ENCODE data around the gene UMAD1.

The UMAD1 gene

DNA sequence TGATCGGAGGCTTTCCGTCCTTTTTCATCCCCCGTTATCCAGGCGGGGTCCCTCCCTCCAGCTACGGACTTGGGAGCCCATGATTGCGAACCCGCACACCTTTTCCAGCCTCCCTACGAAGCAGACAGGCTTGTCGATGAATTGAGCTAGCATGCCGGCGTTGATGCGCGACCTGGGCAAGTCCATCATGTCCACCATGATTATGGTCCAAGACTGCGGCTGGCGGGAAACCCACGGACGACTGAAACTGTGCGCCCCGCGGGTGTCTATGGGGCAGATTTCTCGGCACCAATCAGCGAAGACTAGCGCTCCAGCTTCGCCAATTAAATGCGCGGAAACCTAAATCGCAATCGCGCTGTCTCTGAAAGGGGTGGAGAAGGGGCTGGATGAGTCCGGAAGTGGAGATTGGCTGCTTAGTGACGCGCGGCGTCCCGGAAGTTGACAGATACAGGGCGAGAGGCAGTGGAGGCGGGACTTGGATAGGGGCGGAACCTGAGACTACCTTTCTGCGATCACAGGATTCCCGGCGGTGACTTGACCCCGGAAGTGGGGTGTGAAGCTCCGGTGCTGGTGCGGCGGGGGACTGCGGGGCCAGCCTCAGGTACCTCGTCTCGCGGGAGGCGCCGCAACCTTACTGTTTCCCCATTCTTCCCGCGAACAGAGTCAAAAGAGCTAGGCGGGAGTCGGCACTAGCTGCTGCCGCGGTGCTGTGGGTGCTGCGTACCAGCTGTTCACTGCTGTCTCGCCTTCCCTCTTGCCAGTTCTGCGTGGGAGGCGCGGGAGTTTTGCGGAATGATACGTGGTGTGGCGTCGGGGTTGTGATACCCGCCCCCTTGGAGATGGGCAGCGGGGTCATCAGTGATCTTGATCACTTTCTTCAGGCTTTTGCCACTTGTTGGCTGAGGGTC is at the start of gene UMAD1:
UMAD1 (plus strand) TSS at position 532 of the 908 bp plus-strand sequence. CDS start 32,620 bp downstream, outside the sequence.
- DNase-seq (ENCODE audit: low spot score) = peak; percentile 89

DNA sequence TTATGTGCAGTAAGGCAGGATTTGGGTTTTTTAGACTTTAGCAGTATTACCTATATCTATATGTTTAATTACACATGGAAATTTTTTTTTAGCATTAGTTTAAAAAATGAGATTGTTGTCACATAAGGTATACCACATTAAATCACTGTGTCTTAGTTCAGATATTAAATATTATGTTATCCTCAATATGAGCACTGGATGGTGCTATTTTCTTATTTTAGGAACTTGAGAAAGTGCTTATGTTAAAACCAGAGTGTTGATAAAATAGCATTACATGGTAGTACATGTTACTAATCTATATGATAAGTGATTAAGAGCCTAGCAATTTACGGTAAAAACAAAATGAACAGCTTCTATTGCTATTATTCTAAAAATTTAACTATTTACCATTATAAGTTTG is 45.1 kb upstream of the UMAD1 start:
- no peak for DNase-seq (ENCODE audit: low spot score)

DNA sequence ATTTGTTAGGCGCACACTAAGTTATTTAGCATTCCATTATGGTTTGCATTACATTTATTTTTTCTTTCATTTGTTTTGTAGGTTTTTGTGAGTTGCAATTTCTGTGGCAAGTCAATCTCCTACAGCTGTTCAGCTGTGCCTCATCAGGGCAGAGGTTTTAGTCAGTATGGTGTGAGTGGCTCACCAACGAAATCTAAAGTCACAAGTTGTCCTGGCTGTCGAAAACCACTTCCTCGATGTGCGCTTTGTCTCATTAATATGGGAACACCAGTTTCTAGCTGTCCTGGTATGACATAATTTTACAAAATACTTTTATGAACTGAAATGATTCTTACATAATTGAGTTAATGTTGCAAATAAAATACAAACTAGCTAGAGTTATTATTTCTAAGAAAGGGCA is 44.4 kb upstream of the UMAD1 start:
- DNase-seq (ENCODE audit: low spot score) = no peak

DNA sequence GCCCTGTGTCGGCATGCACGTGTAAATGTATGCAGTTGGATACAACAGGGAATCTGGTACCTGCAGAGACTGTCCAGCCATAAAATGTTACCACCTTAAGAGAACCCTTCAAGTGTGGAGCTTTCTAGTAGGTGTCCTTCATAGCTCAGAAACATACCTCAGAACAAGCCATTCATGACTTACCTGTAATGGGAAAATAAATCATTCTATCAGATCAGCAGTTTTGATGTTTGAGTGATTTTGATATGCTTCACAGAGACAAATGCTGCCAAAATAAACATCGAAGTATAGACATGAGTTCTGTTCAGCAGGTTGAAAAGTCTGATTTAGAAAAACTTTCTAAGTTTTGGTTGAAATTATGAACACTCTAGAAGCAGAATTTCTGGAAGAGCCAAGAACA is 33.5 kb upstream of the UMAD1 start:
- no peak for DNase-seq (ENCODE audit: low spot score)

DNA sequence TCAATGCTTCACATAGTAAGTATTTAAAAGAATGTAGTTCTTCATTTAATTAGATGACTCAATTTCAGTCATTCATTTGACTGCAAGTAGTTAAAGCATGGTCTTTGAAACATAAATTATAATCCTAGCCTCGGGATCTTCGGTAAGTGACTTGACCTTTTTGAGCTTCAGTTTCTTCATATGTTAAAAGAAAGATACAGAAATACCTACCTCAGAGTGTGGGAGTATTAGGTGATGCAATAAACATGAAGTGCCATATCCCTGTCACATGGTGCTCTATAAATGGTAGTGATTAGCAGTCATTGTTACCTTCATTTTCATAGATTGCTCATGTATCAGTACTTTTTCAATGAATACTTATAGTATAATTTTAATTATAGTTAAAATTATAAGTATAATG is 31.2 kb upstream of the UMAD1 start:
- no peak for DNase-seq (ENCODE audit: low spot score)

DNA sequence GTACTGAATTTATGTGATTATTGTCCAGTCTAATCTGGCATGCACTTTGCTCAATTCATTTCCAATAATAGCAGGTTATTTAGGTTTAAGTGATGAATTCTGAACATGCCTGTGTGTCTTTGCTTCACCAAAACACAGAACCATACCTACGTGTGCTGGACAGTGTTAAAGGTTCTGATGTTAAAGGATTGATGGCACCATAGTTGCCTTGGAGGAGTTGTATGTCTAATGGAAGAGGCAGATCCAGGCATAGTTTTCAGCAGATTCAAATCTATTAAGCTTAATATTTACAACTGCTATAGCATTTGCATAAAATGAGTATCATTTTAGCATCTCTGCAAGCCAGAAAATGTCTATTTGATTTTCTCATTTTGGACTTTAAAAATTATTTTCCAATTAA is 28.0 kb upstream of the UMAD1 start:
- DNase-seq (ENCODE audit: low spot score) = no peak

DNA sequence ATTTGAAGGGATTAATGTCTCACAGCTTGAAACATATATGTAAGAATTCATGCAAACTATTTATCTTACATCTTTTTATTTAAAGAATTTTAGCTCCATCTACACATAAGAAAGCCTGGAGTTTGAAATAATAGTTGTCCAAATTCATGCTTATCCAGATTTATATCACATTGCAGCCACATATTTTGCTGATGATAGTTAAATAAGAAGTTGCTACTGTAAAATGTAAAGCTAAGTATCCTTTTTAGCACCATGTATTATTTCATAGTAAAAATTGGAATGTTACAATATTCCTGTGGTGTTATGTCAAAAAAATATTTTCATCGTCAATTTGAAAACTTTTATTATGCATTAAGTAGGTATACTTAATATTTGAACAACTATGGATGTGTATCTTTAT is 27.3 kb upstream of the UMAD1 start:
- no peak for DNase-seq (ENCODE audit: low spot score)

DNA sequence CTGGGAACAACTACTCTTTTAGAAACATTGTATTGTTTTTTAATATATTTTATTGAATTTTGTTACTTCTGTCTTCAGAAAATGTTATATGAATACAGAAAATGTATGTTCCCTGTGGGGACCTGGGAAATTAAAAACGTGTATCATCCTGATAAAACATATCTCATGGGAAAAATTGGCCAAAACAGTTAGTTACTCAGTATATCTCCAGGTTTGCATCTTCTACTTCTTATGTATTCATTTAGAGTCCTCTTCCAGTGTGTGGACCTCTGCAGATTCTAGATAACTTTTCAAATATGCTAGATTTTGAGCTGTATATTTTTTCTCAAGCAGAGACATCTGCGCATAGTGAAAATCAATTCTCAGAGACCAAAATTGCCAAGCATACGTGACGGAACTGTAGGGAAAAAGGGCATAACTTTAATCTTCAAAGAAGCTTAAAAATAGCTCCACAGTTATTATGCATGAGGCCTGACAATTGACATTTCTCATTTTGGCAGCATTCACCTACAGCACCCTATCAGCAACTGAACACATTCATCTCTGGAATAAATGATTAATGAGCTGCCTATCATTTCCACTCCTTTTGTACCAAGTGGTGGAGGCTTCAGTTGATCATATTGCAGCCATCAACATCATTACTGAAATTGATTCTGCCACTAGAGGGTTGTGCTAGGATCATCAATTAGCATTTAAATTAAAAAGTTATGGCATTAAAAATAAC is 26.4 kb upstream of the UMAD1 start:
- DNase-seq (ENCODE audit: low spot score) = no peak

DNA sequence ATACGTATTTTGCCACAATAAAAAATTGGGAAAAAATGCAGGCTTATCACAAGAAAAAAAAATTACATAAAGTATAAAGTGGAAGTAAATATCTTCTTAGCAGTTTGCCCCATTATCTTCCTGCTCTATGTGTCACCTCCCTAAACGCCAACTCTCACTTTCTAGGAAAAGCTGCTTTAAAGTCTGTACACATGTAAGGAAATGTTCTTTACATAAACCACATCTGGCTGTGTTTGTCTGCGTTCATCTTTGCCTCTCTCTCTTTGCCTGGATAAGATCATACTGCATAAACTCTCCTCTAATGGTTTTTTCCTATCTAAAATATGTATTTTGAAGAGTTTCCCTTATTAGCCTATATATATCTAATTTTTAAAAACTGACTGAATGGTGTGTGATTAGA is 23.0 kb upstream of the UMAD1 start:
- DNase-seq (ENCODE audit: low spot score) = no peak

DNA sequence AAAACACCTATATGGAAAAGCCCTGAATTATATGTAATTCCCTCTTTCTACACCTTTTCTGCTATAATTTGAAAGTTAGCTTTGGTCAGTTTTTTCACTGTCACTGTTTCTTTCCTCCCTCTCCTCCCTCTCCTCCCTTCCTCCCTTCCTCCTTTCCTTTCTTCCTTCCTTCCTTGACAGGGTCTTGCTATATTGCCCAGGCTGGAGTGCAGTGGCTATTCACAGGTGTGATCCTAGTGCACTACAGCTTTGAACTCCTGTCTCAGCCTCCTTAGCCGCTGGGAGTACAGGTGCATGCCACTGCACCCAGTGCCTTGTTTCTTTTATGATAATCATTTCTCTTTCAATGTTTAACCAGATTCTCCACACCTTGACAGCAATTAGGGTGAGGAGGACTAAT is 22.1 kb upstream of the UMAD1 start:
- no peak for DNase-seq (ENCODE audit: low spot score)

DNA sequence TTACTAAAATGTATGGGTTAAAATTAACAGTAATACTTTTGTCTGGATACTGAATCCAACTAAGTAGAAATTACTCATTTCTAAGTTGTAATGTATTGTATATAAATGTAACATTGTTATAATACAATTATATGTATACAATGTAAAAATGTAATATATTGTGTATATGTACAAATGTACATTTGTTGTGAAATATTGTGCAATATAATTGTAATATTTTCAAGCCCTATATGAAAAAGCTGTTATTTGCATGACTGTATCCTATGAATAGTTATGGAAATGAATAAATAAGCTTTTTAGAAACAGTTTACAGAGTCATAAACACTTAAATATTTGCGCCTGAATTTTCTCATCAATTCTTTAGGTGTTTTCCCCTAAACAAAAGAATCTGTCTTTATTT is 20.3 kb upstream of the UMAD1 start:
- no peak for DNase-seq (ENCODE audit: low spot score)

DNA sequence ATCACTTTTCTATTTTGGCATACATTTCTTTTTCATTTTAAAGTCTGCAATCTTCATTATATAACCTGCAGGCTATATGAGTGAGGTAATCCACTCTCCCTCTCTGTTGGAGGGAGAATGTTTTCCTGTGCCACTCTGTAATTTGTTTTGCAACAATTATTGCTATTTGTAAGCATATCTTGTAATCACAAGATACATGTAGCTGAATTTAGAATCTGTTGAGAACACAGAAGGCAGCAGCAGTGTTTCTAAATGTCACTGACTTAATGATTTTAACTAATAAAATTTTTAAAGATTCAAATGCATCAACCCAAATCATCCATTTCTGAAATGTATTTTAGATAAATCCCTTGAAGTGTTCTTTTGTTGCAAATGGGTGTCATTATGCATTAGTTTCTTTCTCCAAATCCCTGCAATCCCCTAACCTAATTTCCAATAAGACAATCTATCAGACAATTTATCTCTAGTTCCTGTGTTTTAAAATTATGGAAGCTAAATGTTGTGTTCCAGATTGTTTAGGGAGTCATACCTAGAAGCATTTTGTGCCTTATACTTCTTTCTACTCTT is 19.8 kb upstream of the UMAD1 start:
- no peak for DNase-seq (ENCODE audit: low spot score)

DNA sequence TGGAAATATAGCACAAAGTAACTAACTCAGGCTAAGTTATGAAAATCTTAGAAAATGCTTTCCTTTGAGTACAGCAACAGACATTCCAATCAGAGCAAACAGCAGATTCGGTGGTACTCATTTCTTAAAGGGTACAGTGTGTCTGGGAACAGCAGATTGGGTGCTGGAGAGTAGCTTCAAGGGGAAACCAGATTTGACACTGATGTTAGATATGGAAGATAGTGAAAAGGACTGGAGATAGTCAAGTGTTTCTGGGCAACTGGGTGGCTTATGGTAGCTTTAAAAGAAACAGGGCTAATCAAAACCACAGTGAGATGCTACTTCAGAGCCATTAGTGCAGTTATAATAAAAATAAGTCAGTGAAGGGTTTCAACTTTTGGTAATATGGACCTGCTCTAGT is 12.1 kb upstream of the UMAD1 start:
- DNase-seq (ENCODE audit: low spot score) = no peak

DNA sequence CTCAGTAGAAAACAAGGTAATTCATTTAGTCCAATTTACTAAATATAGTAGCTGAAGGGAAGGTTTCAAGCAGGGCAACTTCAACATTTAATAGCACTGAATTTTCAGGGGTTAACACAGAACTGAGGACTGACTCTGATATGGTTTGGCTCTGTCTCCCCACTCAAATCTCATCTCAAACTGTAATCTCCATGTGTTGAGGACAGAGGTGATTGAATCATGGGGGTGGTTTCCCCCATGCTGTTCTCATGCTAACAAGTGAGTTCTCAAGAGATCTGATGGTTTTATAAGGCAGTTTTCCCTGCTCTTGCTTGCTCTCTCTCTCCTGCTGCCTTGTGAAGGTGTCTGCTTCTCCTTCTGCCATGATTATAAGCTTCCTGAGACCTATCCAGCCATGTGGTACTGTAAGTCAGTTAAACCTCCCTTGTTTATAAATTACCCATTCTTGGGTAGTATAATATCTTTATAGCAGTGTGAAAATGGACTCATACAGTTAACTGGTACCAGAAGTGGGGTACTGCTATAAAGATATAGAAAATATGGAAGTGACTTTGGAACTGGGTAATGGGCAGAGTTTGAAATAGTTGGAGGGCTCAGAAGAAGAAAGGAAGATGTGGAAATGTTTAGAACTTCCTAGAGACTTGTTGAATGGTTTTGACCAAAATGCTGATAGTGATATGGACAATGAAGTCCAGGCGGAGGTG is 9.8 kb upstream of the UMAD1 start:
- no peak for DNase-seq (ENCODE audit: low spot score)

DNA sequence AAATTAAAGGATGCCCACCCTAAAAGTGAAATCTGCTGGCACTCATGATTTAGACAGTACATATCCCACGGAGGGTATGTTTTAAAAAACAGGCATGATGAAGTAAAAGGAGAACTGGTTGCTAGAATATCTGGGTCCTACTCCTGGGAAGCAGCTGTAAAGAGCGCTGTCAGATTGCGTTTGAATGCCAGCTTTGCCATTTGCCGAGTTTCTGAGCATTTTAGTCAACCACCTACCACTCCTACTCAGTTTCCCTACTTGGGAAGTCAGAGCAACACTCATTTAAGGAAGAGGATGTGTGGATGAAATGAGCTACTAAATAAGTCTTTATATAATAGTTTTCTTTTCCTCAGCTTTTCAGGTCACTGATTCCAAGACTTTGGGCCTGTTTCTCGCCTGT is 1.1 kb upstream of the UMAD1 start:
- no peak for DNase-seq (ENCODE audit: low spot score)

DNA sequence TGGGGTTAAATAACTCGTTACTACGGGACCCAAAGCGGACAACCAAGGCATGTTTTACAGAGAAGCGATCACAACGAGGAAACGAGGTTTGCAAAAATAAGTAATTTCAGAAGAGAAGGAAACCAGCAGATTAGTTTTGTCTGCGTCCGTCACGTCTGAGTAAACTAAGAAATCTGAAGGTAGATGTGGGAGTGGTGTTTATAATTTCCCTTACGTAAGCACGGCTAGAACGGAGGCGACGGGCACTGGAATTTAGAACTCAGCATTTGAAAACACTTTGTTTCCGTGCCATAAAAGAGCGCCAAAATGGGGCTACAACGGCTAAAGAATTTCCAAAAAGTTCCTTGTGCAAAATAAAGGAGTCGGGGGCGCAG is 718 bp upstream of the UMAD1 start:
- no peak for DNase-seq (ENCODE audit: low spot score)

DNA sequence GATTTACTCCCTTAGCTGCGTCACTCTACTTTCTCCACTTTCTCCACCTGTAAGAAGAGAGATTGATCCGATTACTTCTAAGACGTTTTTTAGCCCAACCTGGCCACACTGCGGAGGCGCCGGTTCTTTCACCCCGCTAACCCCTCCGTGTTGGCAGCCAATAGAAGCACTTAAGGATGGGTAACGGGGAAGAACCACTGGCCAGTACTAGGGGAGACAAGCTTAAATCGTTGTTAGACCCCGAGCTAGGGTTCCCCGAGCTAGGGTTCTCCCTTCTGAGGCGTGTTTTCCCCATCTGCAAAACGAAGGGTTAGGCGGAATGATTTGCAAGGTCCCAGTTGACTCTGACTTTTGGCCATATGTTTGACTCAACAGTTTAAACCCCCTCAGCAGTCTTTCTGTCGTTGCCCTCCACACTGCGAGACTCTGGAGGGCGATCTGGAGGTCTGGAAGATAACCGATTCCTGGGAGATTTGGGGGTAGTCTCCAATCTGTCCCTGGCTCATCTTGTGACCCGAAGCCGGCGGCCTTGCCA is 644 bp downstream of the UMAD1 start:
- no peak for DNase-seq (ENCODE audit: low spot score)

DNA sequence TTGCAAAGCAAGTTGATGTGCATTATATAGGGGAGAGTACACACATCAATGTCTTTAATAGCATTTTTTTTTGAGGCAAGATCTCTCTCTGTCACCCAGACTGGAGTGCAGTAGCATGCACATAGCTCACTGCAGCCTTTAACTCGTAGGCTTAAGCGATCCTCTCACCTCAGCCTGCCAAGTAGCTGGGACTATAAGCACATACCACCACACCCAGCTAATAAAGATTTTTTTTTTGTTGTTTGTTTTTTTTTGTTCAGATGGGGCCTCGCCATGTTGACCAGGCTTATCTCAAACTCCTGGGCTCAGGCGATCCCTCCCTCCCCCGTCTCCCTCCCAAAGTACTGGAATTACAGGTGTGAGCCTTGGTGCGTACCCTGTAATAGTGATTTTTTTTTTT is 1.5 kb downstream of the UMAD1 start:
- no peak for DNase-seq (ENCODE audit: low spot score)

DNA sequence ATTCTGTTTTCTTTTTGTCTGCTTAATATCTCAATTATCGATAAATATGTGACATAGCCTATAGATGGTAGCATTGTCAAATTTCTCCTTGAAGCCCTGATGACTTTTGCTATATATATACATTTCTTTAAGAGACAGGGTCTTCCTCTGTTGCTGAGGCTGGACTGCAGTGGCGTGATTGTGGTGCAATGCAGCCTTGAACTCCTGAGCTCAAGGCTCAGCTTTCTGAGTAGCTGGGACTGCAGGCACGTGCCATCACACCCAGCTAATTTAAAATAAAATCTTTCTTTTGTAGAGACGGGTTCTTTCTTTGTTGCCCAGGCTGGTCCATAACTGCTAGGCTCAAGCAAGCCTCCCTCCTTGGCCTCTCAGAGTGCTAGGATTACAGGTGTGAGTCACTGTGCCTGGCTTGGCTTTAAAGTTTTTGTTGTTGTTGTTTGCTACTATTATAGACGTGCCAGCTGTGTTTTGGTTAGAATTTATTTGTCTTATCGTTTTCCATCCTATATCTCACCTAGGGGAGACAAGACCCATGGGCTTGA is 7.0 kb downstream of the UMAD1 start:
- no peak for DNase-seq (ENCODE audit: low spot score)

DNA sequence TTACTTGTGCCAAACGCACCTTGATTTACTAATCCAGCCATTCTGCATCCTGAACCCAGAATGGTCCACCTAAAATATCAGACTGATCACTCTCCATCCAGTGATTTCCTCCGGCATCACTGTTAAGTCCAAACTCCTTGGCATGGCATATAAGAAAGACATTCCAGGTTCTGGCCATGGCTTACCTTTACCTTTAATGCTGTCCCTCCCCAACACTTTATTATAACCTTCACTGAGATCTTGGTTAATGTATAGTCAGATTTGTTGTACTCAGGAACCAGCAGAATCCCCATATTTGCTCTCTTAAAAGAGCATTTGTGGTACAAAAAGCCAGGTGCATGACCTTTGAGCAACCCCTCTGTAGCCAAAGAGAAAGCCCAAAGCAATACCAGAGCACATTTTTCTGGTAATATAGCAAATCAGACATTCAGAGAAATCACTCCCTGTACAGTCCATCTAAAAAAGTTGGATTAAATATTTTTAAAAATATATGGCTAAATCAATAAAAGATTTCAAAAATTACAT is 10.2 kb downstream of the UMAD1 start:
- no peak for DNase-seq (ENCODE audit: low spot score)

DNA sequence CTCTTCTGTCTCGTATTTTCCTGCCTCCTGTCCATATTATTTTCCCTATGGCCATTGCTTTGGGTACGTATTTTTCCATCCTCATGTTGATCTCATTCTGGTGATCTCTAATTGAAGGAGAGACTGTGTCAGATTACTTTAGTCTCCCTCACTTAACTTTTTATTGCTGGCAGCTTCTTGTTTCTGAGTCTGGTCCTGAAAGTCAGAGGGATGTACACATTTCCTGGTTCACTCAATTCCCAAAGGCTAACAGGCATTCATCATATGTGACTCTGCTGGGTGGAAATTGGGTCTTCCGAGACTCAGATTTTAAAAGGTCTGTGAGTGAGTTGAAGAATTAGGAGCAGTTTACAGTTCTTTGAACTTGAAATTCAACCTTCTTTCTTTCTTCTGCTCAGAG is 10.9 kb downstream of the UMAD1 start:
- no peak for DNase-seq (ENCODE audit: low spot score)
